Tongue (tissue), 2 donors: ENCODE measurements around the gene BLM. TPM values are rescaled to one million over a fixed set of nuclear protein-coding genes. Genes with fewer than 3 reads are reported as not detected.

Source experiments
- DNase-seq: peaks from one replicate; pipeline ENCODE4 v3.0.0-alpha.2; 2015
- total RNA-seq: library from RNA; depleted of rRNA; stranded (reverse); fragments of >200 nt; gene quantifications from one replicate; pipeline ENCODE4 v1.2.3, GENCODE V29; 2014

Gene BLM
- total RNA-seq, 1 donor from 2014 or later: 7.3 TPM

DNA sequence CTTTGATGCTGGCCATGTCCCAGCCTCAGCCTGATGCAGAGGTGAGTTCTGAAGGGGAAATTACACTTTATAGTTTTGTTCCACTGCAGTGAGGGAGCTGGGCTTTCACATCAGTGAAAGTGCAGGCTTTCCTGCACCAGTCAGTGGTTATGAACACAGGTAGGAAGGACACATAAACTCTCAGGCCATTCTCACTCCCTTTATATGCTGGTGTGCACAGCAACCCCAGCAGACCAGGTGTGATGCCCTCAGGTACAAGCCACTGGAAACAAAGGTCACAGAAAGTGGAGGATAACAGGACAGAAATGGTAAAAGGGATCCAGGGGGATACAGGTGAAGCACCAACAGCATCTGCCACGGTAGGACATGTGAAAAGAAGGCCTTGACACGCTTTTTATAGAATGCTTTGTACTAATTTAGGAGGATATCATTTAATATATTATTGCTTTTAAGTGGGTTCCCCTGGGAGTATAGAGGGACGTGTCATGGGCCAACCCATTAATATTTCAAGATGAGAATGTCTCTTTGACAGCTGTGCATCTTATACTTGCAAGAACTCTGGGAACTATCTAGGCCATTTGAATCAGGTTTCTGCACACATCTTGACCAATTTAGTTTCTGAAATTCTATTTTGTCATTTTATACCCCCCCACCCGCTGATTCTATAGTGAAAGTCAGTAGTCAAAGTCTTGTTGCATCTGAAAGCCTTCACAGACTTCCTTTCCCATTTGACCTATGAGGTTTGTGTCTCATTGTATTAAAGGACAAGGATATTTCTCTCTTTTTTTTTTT is 25.0 kb upstream of the BLM start:
- DNase-seq: no peak

DNA sequence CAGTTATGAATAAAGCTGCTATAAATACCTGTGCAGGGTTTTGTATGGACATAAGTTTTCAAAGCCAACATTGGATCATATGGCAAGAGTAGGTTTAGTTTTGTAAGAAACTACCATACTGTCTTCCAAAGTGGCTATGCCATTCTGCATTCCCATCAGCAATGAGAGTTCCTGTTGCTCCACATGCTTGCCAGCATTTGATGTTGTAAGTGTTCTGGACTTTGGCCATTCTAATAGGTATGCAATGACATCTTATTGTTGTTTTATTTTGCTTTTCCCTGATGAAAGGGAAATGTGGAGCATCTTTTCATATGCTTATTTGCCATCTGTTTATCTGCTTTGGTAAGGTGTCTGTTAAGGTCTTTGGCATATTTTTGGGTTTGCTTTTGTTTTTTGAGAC is 22.2 kb upstream of the BLM start:
- no peak for DNase-seq

DNA sequence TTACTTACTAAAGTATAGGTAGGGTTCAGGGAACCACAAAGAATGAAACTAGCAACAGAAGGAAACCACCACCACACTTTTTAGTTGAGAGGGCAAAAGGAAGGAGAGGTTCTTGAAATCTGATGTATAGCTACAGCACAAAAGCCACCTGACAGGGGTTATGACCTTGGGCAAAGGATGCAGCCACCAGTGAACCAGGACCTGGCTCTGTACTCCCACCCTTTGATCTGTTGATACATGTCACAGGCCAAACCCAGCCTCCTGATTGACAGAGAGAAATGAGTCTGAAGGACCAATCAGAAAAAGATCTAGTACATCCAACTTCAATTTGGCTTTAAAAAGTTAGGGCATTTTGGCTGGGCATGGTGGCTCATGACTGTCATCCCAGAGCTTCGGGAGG is 20.0 kb upstream of the BLM start:
- no peak for DNase-seq

DNA sequence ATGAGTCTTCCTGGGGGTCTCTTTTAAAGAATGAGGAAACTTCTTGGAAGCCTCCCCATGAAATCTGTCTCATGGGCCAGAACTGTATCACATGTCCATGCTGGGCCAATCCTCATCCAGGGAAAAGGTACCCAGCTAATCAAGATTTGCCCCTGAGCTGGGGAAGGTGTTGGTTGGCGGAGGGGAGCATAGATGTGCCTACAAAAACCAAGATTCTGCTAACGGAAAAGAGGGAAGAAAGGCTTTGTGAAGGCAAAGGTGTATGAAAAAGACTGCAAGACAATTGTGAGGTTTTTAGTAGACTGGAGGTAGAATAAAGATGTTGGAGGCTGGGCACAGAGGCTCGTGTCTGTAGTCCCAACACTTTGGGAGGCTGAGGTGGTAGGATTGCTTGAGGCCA is 18.5 kb upstream of the BLM start:
- DNase-seq: no peak

DNA sequence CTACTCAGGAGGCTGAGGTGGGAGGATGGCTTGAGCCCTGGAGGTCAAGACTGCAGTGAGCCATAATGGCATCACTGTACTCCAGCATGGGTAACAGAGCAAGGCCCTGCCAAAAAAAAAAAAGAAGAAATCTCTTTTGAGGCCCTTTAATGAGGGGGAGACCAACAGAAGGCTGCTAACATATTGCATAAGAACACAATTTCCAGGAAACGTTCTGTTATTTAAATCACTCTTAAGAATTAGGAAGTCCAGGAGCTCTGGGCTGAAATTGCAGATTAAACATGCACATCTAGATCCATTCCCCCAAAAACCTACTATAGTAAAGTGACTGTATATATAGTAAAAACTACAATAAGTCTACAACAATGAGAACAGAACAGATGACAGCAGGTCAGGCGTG is 16.1 kb upstream of the BLM start:
- no peak for DNase-seq

DNA sequence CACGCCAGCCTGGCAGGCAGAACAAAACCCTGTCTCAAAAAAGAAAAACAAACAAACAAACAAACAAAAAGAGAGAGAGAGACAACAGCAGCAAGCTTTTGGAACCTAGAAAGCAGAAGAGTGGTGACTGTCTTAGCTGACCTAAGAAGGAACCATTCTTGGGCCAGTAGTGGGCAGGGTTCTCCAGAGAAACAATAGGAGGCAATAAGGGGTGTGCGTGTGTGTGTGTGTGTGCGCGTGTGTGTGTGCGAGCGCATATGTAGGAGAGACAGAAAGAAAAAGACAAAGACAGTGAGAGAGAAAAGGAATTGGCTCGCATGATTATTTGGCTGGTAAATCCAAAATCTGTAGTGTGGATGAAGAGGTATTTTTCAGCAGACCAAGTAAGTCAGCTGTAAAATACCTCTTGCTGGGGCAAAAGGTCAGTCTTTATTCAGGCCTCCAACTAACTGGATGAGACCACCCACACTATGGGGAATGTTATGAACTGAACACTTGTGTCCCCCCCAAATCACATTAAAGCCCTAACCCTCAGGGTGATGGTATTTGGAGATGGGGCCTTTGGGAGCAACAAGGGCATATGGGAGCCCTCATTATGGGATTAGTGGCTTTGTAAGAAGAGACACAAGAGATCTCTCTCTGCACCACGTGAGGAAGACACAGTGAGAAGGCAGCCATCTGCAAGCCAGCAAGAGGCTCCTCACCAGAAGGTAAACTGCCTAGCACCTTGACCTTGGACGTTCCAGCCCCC is 15.1 kb upstream of the BLM start:
- DNase-seq: no peak

DNA sequence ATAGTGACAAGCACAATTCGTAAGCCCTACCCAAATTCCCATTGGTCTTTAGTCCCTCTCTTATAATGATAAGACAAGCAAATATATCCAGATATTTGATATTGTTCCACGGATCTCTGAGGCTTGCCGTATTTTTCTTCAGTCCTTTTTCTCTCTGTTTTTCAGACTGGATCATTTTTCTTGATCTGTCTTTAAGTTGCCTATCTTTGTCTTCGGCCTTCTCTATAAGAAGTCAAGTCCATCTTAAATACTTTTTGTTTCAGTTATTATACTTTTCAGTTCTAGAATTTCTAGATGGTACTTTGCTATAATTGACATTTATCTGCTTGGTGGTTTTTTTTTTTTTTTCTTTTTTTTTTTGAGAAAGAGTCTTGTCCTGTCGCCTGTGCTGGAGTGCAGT is 13.7 kb upstream of the BLM start:
- no peak for DNase-seq

DNA sequence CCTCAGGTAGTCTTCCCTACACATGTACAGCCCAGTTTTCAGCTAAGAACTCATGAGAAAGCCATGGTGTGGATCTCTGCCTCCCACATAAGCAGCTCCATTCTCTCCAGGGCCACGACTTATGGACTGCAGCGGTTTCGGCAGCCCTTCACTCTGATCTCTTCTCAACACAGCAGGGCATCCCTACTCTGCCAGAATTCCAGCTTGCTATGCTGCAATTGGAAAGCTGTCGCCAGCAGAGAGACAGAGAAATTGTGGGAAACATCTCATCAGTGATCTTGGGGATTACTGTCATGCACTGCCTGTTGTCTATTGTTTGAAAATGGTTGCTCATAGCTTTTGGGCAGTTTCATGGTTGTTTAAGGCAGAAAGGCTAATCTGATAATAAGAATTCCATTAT is 11.9 kb upstream of the BLM start:
- DNase-seq: no peak

DNA sequence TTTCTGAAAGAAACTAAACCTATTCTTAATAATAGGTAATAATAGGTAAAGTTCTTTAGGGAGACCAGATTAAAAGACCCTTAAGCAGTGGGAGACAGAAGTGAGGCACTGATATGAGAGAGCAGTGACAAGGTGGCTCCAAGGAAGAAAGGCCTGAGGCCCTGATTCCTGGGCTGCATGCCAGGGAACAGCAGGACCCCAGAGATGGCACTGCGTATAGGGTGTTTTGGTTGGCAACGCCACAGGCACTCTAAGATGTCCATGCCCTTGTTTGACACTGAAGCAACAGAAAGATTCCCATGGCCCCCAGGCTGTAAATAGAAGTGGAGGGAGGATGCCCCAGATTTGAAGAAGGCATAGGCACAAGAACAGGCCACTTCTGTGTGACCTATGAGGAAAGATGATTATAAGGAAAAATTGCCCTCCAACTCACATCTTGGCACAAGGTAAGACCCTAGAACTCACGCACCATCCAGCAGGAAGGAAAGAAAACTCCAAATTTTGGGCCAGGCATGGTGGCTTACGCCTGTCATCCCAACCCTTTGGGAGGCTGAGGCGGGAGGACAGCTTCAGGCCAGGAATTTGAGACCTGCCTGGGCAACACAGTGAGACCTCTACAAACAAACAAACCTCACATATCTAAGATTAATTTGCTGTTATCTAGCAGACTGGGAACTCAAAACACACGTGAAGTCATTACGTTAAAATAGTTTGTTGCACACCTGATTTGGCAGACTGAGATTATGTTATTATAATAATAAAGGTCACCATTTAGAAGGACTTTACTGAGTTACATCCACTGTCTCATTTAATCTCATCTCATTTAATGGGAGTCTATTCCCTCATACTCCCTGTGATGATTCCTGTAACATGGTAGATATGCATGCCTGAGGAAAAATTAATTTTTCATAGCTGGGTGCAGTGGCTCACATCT is 10.5 kb upstream of the BLM start:
- no peak for DNase-seq

DNA sequence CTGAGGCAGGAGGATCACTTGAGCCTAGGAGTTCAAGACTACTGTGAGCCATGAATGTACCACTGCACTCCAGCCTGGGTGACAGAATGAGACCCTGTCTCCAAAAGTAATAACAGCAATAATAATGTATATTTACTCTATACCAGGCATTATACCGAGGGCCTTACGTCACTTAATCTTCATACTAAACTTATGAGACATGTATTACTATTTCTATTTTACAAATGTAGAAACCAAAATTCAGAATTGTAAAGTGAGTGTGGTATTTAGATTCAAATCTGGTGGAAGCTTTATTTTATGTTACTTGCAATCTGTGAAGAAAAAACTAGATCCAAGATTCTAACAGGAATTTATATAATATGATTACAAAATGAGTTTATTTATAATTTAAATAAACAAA is 9.7 kb upstream of the BLM start:
- no peak for DNase-seq

DNA sequence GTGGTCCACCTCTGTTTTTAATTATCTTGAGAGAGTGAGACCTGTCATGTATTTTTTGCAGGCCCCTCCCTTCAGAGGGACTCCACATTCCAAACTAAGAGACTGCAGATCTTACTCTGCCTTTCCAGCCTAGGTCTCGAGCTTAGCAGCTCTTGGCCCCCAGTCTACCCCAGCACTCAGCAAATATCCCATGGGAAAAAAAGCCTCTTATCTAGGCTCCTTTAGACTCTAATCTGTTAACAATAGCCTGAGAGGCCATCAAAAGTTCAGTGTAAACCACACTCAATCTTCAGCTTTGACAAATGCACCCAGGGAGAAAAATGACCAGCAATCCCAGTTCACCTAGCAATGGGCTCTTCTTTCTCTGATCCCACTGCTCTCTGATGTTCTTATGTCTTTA is 8.6 kb upstream of the BLM start:
- no peak for DNase-seq

DNA sequence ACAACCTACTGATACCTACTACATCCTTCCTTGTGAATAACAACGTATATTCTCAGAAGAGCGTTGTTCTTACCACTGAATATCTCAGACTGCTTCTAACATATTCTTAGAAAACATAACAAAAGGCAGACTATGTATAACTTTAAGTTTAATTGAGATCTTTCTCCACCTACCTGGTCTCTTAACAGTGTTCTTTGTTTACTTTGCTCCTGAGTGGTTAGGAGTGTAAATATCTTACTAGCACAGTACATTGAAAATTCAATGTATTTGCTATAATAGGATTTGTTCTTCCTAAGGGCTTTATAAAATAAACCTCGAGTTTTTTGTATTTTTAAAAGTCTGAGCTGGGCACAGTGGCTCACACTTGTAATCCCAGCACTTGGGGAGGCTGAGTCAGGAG is 7.9 kb upstream of the BLM start:
- DNase-seq: no peak

DNA sequence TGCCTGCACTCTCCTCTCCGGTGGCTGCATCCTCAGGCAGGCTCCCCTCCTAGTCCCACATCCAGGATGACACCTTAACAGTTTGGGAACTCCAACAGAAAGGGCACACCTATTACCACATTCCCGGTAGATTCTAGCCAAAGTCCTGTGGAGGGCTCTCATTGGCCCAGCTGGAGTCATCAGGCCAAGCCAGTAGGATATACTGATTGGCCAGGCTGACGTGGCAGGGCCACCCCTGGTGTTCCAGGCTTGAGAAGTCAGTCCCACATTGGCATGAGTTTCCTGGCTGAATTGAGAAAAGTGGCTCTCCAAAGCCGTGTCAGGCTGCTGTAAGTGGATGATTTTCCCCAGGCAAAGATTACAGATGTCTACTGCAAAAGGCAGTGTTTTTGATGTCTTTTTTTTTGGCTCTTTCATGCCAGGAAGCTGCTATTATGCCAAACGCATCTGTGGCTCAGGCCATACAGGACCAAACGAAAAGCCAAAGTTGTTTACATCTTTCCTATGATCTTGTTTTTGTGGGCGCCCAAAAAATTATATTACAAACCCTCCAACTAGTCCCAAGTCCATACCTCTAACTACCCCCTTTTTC is 6.6 kb upstream of the BLM start:
- DNase-seq: no peak

DNA sequence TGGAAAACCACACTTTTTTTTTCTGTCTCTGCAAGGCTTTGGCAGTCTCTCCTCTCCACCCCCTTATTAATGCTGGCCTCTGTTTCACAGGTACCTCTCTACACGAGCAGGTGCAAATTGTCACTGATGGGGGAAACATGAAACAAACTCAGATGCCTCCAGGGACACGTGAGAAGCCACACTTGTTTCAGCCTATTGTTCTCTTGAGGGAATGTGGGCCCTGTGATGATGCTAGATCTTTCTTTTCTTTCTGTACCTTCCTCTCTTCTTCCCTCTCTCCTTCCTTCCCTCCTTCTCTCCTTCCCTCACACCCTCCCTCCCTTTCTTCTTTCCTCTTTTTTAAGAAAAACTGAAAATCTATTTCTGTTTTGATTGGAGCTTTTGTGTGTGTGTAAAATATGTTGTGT is 5.7 kb upstream of the BLM start:
- DNase-seq: no peak

DNA sequence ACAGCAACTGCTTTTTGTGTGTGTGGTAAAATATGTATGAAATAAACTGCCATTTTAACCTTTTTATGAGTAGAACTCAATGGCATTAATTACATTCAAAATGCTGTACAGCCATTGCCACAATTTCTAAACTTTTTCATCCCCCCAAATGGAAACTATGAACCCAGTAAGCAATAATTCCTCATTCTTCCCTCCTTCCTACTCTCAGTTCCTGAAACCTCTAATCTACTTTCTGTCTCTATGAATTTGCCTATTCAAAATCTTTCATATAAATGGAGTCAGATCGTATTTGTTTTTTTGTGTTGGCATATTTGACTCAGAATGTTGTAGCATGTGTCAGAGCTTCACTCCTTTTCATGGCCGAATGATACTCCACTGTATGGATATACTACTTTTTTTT is 5.3 kb upstream of the BLM start:
- no peak for DNase-seq

DNA sequence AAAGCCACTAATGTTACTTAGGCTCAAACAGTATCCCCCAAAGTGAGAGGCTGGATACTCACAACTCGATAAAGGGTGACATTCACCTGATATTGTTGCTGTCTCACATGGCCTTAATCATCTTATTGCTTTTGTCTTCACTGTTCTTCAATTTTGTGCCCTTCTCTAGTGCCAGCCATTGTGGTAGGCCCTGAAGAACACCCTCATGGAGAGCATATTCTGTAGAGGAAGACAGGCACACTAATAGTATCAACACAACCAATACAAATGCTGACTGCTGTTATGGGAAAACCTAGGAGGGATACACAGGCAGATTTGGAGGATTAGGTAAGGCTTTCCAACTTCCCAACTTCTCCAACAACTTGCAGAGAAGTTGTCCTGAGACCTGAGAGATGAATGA is 4.1 kb upstream of the BLM start:
- no peak for DNase-seq

DNA sequence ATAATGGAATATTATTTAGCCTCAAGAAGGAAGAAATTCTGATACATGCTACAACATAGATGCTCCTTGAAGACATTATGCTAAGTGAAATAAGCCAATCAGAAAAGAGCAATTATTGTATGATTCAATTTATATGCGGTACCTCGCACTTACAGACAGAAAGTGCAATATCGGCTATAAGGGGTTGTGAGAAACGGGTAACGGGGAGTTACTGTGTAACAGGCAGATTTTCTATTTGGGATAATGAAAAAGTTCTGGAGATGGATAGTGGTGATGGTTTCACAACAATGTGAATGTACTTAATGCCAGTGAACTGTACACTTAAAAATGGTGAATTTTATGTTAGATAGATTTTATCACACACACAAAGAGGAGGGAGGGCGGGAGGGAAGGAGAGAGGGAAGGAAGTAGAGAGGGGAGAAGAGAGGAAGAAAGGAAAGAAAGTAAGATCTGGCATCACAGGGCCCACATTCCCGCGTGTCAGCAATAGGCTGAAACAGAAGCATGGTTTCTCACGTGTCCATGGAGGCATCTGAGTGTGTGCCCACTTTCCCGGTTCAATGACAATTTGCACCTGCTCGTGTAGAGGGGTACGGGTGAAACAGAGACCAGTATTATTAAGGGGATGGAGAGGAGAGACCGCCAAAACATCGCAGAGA is 700 bp upstream of the BLM start:
- peak; percentile 4 for DNase-seq

DNA sequence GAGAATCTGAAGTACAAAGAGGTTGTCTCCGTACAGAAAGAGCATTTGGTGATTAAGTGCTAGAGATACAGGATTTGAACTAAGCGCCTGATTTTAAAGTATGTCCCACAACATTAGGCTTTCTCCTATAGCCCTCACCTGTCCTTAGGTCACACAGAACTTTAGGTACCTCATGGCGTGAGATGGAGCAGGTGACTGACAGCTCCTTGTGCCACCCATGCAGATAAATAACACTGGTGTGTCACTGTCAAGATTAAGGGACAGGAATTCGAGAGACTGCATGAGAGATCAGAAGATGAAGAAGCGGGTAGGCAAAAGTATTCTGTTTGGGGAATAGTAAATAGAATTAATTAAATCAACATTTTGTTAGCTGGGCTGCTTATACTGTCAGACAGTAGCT is 1.1 kb downstream of the BLM start:
- no peak for DNase-seq

DNA sequence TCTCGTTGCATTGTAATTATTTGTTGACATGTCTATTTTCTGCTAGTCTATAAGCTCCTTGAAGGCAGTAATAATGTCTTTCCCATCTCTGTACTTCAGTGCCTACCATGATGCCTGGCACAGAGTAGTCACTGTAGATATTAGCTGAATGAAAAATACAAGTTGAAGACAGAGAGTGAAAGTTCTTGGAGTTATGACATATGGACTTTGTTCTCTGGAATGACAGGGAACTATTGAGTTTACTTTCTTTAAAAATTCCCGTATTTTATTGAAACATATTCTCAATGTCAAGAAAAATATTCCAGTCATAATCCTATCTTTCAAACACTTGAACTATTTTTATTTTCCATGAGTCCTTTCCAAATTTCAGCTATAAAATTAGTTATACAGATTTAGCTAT is 3.0 kb downstream of the BLM start:
- no peak for DNase-seq

DNA sequence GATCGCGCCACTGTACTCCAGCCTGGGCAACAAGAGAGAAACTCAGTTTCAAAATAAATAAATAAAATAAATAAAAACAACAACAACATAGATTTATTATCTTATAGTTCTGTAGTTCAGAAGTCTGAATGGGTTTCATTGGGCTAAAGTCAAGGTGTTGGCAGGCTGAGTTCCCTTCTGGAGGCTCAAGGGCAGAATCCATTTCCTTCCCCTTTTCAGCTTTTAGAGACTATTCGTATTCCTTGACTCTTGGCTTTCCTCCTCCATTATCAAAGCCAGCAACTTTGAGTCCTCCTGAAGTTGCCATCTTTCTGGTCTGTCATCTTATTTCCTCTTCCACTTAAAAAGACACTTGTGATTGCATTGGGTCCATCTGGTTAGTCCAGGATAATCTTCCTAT is 12.1 kb downstream of the BLM start:
- no peak for DNase-seq

DNA sequence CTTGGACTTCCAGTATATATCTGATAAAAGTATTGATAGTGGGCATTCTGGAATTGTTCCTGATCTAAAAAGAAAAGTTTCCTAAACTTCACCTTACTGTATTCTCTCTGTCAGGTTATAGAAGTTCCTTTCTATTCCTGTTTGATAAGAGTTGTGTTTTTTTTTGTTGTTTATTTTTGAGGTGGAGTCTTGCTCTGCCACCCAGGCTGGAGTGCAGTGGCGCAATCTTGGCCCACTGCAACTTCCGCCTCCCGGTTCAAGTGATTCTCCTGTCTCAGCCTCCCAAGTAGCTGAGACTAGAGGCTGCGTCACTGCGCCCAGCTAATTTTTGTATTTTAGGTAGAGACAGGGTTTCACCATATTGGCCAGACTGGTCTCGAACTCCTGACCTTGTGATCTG is 13.1 kb downstream of the BLM start:
- DNase-seq: no peak

DNA sequence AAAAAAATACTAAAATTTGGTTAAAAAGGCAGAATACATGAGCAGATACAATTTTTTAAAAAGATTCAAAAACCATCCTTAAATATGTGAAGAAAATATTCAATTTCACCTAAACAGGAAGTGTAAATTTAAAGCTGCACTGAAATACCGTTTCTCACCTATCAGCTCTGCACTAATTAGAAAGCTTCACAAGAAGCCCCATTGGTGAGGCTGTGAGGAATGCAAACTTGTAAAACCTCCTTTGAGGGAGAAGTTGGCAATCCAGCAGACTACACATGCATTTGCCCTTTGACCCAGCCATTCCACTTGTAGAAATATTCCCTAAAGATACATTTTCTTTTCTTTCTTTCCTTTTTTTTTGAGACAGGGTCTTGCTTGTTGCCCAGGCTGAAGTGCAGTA is 18.8 kb downstream of the BLM start:
- DNase-seq: no peak
